GM18507 (cell line): ENCODE measurements around the gene PRRC2B.
A peak's percentile ranks its signal among the peaks of the same experiment; 100 is the strongest.

Source experiments
- DNase-seq: peaks from one replicate; pipeline ENCODE4 v3.0.0; 2011; ENCODE audit warnings: low read depth; ENCODE audit not compliant: insufficient read length; ENCODE audit errors: extremely low spot score
- FAIRE-seq: peaks from 2 replicates; lab custom pipeline; 2011; peaks lifted over from hg19 to GRCh38; lab: Jason Lieb, UNC

The PRRC2B gene

DNA sequence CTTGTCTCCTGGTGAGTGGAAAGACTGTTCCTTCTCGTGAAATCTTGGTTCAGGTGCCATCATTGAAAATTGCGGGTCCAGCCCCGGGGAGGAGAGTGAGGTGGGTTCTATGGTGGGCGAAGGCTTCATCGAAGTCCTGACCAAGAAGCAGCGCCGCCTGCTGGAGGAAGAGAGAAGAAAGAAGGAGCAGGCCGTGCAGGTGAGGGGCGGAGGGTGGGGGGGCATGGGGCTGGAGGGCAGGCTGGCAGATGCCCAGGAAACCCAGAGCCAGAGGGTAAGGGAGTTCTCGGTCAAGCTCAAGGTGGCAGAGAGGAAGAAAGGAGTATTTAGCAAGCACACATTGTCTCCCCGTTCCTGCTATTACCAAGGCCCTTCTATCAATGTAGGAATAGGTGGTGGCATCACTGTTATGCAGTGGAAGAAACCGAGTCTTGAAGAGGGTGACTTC, 84.6 kb downstream of the PRRC2B start:
- DNase-seq: peak; percentile 23

DNA sequence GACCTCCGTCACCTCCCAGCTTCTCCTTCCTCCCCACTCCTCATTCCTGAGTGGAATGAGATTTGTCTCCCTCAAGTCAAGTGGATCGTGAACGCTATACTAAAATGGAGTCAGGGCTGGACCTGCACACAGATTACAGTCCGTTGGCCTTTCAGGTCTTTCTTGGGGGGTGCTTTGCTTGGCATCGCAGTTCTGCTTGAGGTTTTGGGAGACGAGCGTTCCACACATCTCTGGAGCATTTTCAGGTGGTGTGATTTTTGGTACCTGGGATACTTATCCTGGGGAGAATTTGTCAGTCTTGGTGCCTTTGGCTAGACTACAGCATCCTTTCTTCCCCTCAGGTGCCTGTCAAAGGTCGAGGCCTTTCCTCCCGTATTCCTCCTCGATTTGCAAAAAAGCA, 85.0 kb downstream of the PRRC2B start:
- FAIRE-seq (no peak), DNase-seq (no peak)

More for the DNA sequence above, 84.6 kb downstream of the PRRC2B start:
- peak; percentile 9 for FAIRE-seq

- no peak for FAIRE-seq
- DNase-seq: no peak
These were observed 86.4 kb downstream of the PRRC2B start for GRCh38 chr9:131480258-131480657.

DNA sequence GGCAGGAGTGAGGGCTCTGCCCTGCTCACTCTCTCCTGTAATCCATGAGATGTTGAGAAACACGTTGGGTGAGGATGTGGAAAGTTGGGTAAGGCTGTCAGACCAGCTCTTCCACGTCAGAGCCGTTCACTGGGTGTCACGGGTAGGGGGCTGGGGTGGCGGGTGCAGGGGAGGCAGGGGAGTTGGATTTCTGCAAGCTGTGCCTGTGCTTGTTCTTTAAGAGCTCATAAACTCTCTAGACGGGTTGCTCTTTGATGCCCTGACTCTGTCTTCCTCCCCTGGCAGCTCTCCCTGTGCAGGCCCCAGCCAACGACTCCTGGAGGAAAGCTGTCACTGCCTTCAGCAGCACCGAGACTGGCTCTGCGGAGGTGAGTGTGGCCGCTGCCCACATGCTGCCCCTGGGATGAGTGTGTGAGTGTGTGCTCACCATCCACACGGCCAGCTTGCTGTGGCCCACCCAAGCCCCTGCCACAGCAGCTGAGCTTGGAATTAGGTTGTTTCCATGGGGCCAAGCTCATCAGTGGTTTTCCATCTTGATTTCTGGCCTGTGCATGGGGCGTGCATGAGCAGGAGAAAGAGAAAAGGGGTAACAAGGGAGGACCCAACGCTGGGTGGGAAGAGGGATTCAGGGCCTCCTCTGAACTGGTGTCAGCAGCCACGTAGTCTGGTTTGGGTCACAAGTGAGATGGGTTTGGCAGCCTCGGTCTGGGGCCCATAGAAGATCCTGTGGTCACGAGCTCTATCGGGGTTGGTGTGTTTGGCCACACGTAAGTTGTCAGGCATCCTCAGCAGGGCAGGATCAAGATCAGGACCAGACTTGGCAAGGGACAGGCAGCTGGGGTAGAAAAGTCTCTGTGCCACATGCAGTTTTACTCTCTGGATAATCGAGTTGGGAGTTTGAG, 87.8 kb downstream of the PRRC2B start:
- DNase-seq (no peak), FAIRE-seq (no peak)

DNA sequence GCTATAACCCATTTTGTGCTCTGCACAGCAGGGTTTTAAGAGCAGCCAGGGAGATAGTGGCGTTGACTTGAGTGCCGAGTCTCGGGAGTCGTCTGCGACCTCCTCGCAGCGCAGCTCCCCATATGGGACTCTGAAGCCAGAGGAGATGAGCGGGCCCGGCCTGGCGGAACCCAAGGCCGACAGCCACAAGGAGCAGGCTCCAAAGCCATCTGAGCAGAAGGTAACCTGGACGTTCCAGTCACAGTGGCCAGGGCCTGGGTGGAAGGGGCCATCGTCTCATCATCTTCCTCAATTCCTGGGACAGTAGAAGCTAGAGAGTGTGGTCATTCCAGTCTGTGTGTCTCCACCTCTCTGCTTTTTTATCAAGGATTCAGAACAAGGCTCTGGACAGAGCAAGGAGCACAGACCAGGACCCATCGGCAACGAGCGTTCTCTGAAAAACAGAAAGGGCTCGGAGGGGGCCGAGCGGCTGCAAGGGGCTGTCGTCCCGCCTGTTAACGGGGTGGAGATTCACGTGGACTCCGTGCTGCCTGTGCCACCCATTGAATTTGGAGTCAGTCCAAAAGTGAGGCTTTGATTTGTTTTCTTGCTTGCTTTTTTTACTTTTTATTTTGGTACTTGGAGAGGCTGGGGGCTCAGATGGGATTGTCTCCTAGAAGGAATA, 88.6 kb downstream of the PRRC2B start:
- FAIRE-seq: no peak
- DNase-seq: no peak

DNA sequence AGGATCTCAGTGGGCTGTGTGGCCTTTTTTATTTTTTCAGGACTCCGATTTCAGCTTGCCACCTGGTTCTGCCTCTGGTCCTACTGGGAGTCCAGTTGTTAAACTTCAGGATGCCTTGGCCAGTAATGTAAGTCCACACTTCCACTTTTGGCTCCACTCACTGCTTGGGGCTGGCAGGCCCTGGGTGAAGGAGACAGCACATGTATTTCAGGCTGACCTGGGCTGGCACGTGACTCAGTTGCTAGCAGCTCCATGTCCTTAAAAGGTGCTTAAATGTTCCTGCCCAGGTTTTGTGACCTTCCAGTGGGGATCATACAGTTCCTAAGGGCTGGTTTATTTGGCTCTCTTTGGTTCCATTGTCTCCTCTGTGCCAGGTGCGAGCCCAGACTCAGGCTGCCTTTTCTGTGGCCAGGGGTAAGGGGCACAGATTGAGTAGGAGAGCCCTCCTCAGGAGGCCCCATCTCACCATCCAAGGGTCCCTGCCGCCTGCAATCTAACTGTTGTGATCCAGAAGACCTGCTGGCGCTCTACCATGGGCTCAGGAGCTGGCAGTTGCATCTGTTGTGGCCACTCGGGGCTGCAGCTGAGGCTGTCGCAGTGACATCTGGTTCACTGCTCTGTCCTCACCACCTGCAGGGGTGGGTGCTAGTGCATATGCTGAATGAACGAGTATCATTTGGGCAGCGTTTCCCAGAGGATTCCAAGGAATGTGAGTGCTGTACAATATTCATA, 89.6 kb downstream of the PRRC2B start:
- FAIRE-seq (no peak), DNase-seq (no peak)

GRCh38 chr9:131484051-131484445, 90.2 kb downstream of the PRRC2B start:
- no peak for DNase-seq
- FAIRE-seq: no peak

GRCh38 chr9:131484560-131485185, 90.8 kb downstream of the PRRC2B start:
- FAIRE-seq: no peak

DNA sequence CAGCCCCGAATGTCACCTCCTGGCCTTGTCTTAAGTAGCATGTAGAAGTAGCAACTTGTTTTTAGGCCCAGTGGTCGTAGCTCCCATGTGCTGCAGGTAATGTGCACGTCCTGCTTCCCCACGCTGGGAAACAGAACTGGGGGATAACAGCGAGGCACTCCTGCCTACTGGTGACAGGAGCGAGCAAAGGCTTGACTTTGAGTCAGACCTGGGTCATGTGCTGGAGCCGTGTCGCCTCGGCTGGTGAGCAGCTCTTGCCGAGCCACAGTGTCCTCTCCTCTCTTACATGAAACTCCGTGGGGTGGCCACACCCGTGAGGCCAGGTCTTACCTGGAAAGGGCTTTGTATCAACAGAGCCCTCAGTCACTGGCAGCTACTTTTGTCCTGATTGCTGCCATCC, 91.3 kb downstream of the PRRC2B start:
- DNase-seq: no peak
- no peak for FAIRE-seq

More at GRCh38 chr9:131484560-131485185, 90.8 kb downstream of the PRRC2B start:
- DNase-seq: no peak

GRCh38 chr9:131485728-131486422, 92.0 kb downstream of the PRRC2B start:
- DNase-seq (no peak), FAIRE-seq (no peak)

DNA sequence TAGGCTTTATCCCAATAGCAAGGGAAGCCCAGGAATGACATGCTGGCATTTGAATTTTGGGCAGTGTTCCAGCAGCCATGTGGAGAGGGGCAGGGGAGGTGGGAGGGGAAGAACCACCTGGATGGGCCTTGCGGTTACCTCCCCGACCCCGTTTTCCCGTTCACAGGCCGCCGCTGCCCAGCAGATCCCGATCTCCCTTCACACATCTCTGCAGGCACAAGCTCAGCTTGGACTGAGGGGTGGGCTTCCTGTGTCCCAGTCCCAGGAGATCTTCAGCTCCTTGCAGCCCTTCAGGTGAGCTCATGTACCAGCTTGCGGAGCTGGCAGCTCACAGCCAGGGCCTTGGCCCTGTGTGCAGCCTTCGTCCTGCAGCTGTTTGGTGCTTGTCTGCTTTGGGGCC, 93.1 kb downstream of the PRRC2B start:
- FAIRE-seq (no peak), DNase-seq (no peak)

DNA sequence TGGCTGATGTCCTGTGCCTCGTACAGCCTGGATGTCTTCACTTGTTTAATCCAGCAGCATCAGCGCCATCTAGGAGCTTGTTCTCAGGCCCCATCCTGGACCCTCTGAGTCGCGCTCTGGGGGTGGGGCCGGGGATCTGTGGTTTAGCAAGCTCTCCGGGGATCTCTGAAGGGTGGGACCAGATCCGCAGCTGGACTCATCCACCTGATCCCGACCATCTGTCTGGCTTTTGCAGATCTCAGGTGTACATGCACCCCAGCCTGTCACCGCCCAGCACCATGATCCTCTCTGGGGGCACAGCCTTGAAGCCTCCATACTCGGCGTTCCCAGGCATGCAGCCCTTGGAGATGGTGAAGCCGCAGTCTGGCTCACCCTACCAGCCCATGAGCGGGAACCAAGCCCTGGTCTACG, 93.7 kb downstream of the PRRC2B start:
- no peak for DNase-seq
- FAIRE-seq: no peak

GRCh38 chr9:131490514-131490913, 96.6 kb downstream of the PRRC2B start:
- DNase-seq: no peak
- FAIRE-seq: no peak

DNA sequence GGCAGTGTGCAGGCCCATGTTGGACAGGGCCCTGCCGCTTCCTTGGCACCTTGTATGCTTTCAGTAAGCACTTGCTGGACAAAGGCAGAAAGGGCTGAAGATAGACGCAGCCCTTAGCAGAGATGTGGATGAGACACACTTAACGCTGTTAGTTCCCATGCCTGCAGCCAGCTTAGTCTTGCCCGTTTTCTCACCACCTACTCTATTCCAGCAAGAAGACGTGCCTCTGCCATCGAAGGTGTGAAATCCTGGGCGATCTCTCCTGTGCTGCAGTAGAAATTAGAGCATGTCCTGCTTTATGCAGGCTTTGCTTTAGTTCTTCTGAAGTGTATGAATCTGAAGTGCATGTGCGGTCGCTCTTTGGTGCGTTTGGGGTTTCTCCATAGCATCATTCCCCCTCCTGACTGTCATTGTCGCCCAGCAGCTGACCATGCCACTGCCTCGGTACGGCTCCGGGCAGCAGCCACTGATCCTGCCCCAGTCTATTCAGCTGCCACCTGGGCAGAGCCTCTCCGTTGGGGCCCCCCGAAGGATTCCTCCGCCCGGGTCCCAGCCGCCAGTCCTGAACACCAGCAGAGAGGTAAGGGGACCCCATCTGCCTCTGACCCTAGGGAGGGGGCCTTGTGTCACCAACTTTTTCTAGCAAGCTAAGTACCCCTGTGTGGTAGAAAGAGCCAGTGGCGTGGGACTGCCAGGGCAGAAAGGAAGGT, 97.3 kb downstream of the PRRC2B start:
- no peak for DNase-seq
- no peak for FAIRE-seq

GRCh38 chr9:131492070-131492469, 98.2 kb downstream of the PRRC2B start:
- no peak for DNase-seq
- no peak for FAIRE-seq

DNA sequence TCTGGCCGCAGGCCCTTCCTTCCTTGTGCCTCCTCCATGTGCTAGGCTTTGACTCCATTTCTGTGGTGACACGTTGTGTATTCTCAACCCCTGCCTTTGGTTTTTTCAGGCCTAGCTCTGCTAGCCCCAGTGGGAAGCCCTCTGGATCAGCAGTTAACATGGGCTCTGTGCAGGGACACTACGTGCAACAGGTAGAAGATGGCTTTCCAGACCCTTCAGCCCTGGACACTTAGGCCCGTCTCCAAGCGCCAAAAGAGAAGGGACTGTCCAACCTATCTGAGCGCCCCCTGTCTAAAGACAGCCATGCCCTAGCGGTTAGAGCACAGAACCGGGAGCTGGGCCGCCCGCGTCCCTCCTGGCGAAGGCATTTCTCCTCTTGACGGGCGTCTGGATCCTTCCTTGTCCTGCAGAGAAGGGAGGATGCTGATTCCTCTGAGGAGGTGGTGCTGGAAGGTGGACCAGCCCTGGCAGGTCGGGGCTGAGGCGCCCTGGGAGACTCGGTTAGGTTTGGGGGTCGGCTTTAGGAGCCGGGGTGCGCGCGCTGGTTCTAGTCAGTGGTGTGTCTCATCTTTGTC, 100.5 kb downstream of the PRRC2B start:
- no peak for DNase-seq
- no peak for FAIRE-seq

DNA sequence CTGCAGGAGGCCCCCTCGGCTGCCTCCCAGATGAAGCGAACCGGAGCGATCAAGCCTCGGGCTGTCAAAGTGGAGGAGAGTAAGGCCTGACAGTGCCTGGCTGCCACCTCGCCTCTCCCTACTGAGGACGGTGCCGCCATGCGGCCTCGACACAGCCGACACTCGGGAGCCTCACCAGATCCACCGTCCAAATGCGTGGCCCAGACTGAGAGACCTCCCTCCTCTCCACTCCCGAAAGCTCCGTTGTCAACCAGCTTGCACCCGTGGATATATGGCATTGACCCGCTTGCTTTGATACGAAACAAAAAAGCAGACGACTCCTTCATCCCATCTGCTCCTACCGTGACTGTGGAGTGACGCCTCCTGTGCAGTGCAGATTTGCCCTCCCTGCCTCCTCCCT, 101.9 kb downstream of the PRRC2B start:
- DNase-seq: no peak
- FAIRE-seq: no peak

DNA sequence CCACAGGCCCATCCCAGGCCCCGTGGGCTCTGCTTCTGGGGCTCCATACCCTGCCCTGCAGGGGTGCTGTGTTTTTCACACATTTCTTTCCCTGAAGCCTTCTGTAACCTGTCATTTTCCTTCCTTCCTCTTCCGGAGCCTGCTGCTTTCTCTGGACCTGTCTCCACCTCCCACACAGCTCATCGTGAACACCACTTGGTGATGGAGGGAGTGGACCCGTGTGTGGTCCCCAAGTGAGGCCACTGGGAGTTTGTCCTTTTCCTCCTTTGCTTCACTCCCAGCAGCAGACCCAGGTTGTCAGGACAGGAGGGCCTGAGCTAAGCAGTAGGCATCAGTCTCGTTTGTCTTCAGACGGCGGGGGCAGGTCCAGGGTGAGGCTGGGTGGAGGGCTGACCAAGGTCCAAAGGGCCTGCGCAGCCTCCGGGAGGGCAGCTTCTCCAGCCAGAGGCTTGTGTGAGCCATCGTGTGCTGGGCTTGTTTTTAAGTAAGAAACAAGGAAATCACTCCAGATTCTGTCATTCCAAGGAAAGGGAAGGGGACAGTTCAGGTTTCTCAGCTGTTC, 103.0 kb downstream of the PRRC2B start:
- no peak for FAIRE-seq
- DNase-seq: no peak
